Upper lobe of left lung (tissue), 6 donors: ENCODE results near the gene UBTD2. TPM values are rescaled to one million over a fixed set of nuclear protein-coding genes. Genes with fewer than 3 reads are reported as not detected.

Experiments
- ATAC-seq, 2 donors: fragments of 200-7000 bp; cut with Tn5 transposase; one replicate each; pipeline ENCODE4 v1.9.1; 2022; ENCODE audit warnings: mild to moderate bottlenecking in 2 of 2, moderate library complexity in 2 of 2; ENCODE audit not compliant: low FRiP score in 2 of 2
- DNase-seq, 2 donors: peaks; one replicate each; pipeline ENCODE4 v3.0.0-alpha.2; 2019 to 2020
- H3K27ac ChIP-seq, 4 donors: fragments of 200-600 bp; sonication (generic); one replicate each; pipeline ENCODE4 v1.5.1; 2016 to 2019
- H3K27me3 ChIP-seq, 4 donors: fragments of 200-600 bp; sonication (generic); one replicate each; pipeline ENCODE4 v1.5.1; 2017 to 2019
- H3K36me3 ChIP-seq, 4 donors: fragments of 200-600 bp; sonication (generic); one replicate each; pipeline ENCODE4 v1.5.1; 2016 to 2019
- H3K4me1 ChIP-seq, 4 donors: fragments of 200-600 bp; sonication (generic); one replicate each; pipeline ENCODE4 v1.5.1; 2018 to 2019
- H3K4me3 ChIP-seq, 4 donors: fragments of 200-600 bp; sonication (generic); one replicate each; pipeline ENCODE4 v1.5.1; 2017 to 2019; ENCODE audit warnings: mild to moderate bottlenecking in 2 of 4, moderate library complexity in 1 of 4
- H3K9me3 ChIP-seq, 4 donors: fragments of 200-600 bp; sonication (generic); one replicate each; pipeline ENCODE4 v1.5.1; 2018 to 2019
- EP300 ChIP-seq, 4 donors: sonication (generic); formaldehyde crosslinking; IDR thresholded peaks; one replicate each; pipeline ENCODE4 v1.5.1; 2017; ENCODE audit warnings: antibody characterized with exemption in 4 of 4, control low read depth in 2 of 4
- POLR2A ChIP-seq, 4 donors: fragments of 450-650 bp; IDR thresholded peaks; one replicate each; pipeline ENCODE4 v1.5.1; 2016 to 2017; ENCODE audit warnings: antibody characterized with exemption in 4 of 4, mild to moderate bottlenecking in 2 of 4
- POLR2AphosphoS5 ChIP-seq, 2 donors: sonication (generic); formaldehyde crosslinking; IDR thresholded peaks; one replicate each; pipeline ENCODE4 v1.5.1; 2017; ENCODE audit warnings: antibody characterized with exemption in 2 of 2
- WGBS, 2 donors: methylation state at CpG; one replicate each; pipeline ENCODE4 v1.1.5; 2017 to 2018; 5-methylcytosine and 5-hydroxymethylcytosine counted together
- total RNA-seq, 6 donors: library from RNA; depleted of rRNA in 4 of 6; stranded (reverse); fragments of >200 nt in 4 of 6; gene quantifications; one replicate each; pipeline versions ENCODE4 v1.1.0 to v1.2.1, GENCODE V29; 2016 to 2021
- TF ChIP-seq, protein P1 (sequence below), 6 experiments: fragments of 450-650 bp in 4 of 6; fragments of 200-600 bp in 2 of 6; sonication (generic) in 2 of 6; IDR thresholded peaks; one replicate each; pipeline ENCODE4 v1.5.1; 2016 to 2019; ENCODE audit warnings: antibody characterized with exemption in 6 of 6
- donor health status: DM: no; HTN: no; CAD: no; lungs with moderate emphysema.
- donor health status: DM: no; HTN: yes; CAD: no; lungs with severe emphysema.

Gene UBTD2
- total RNA-seq, 6 donors from 2014 or later: 9.4 to 22.3 (median 15.8) TPM

DNA sequence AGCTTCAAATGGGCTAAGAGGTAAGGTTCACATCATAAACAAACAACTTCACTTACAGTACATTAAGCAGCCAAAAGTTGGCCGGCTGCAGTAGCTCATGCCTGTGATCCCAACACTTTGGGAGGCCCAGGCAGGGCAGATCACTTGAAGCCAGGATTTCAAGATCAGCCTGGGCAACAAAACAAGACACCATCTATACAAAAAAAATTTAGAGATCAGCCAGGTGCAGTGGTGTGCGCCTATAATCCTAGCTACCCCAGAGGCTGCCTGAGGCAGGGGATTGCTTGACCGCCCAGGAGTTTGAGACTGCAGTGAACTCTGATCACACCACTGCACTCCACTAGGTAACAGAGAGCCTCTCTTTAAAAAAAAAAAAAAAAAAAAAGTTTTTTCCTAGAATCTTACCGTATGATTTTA lies 16.9 kb downstream of the UBTD2 start:
- peak in 1 of 2 donors; percentile 53 for DNase-seq

DNA sequence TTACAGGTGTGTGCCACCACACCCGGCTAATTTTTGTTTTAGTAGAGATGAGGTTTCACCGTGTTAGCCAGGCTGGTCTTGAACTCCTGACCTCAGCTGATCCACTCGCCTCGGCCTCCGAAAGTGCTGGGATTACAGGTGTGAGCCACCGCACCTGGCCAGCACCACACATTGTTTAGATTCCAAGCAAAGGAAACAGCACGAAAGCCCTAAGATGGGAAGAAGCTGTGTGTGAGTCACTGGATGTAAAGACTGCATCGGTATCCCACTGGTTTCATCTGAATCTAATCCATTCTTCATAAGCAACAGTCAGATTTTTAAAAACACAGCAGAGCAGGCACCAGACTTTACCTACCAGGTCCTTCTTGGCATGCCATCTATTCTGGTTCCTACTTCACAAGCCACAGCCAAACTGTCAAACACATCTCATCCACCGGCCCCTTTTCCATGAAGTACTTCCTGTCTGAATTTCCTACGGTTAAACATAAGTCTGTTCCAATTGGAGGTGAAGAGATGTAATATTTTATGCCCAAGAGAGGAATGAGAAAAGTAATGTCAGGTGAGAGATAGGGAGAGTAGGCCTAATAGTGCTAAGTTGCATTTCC lies 17.4 kb downstream of the UBTD2 start:
- no peak for ATAC-seq

More for the DNA sequence above, 16.9 kb downstream of the UBTD2 start:
- H3K9me3 ChIP-seq: no peaks in the 10 kb centered on the region
- no peaks in the 10 kb centered on the region for H3K27me3 ChIP-seq
- TF ChIP-seq POLR2AphosphoS5 (IDR thresholded peaks at IDR 0.05): no peak
- TF ChIP-seq EP300 (IDR thresholded peaks at IDR 0.05): no peak
- TF ChIP-seq, protein P1, sequence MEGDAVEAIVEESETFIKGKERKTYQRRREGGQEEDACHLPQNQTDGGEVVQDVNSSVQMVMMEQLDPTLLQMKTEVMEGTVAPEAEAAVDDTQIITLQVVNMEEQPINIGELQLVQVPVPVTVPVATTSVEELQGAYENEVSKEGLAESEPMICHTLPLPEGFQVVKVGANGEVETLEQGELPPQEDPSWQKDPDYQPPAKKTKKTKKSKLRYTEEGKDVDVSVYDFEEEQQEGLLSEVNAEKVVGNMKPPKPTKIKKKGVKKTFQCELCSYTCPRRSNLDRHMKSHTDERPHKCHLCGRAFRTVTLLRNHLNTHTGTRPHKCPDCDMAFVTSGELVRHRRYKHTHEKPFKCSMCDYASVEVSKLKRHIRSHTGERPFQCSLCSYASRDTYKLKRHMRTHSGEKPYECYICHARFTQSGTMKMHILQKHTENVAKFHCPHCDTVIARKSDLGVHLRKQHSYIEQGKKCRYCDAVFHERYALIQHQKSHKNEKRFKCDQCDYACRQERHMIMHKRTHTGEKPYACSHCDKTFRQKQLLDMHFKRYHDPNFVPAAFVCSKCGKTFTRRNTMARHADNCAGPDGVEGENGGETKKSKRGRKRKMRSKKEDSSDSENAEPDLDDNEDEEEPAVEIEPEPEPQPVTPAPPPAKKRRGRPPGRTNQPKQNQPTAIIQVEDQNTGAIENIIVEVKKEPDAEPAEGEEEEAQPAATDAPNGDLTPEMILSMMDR (IDR thresholded peaks at IDR 0.05): no peak
- TF ChIP-seq POLR2A (IDR thresholded peaks at IDR 0.05): no peak
- 50% methylated on average over 4 of the region's 4 CpGs for WGBS, 2 donors
- peaks cover 7 to 23% (median 14%) of the 10 kb centered on the region in 4 donors for H3K4me1 ChIP-seq
- no peak overlapping the region for H3K4me3 ChIP-seq
- ATAC-seq: peak in 1 of 2 donors; percentile 75
- H3K36me3 ChIP-seq: no peaks in the 10 kb centered on the region
- peak overlapping the region in 1 of 4 donors; percentile 22 for H3K27ac ChIP-seq

DNA sequence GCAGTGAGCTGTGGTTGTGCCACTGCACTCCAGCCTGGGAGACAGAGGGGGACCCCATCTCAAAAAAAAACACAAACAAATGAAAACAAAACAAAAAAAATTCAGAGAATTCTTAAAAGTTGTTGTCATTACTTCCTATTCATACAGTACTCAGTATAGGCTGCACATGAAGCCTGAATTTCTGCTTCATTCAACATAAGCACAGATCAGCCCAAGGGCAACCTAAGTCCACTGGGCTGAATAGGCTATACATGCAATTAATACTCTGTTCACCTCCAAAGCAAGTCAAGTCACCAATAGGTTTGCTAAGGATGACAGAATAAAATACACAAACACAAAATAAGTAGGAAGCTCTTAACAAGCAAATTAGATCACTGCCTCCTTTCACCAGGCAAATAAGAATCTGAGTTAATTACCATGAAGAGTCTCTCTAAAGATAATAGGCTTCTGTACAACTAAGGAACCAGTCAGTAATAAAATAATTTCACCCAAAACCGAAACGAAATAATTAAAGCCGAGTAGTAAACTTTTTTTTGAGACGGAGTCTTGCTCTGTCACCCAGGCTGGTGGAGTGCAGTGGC lies 18.7 kb downstream of the UBTD2 start:
- H3K27me3 ChIP-seq: no peaks in the 10 kb centered on the region
- no peak overlapping the region for H3K4me3 ChIP-seq
- no peaks in the 10 kb centered on the region for H3K36me3 ChIP-seq
- TF ChIP-seq POLR2A (IDR thresholded peaks at IDR 0.05) (no peak), POLR2AphosphoS5 (IDR thresholded peaks at IDR 0.05) (no peak), EP300 (IDR thresholded peaks at IDR 0.05) (no peak)
- TF ChIP-seq, protein P1 (IDR thresholded peaks at IDR 0.05): no peak
- peaks cover 13 to 24% (median 22%) of the 10 kb centered on the region in 4 donors for H3K4me1 ChIP-seq
- 93 to 95% methylated on average over 4 of the region's 4 CpGs for WGBS, 2 donors
- H3K27ac ChIP-seq: no peak overlapping the region
- H3K9me3 ChIP-seq: no peaks in the 10 kb centered on the region
- DNase-seq (no peak), ATAC-seq (no peak)

More for the DNA sequence above, 17.4 kb downstream of the UBTD2 start:
- H3K4me3 ChIP-seq: no peak overlapping the region
- 61 to 76% methylated on average over 10 of the region's 10 CpGs for WGBS, 2 donors
- no peaks in the 10 kb centered on the region for H3K27me3 ChIP-seq
- H3K4me1 ChIP-seq: peaks cover 8 to 23% (median 19%) of the 10 kb centered on the region in 4 donors
- no peak for DNase-seq
- peak overlapping the region in 2 of 4 donors; percentile 7 to 22 for H3K27ac ChIP-seq
- no peaks in the 10 kb centered on the region for H3K9me3 ChIP-seq
- H3K36me3 ChIP-seq: no peaks in the 10 kb centered on the region
- TF ChIP-seq POLR2AphosphoS5 (IDR thresholded peaks at IDR 0.05) (no peak), EP300 (IDR thresholded peaks at IDR 0.05) (no peak), POLR2A (IDR thresholded peaks at IDR 0.05) (no peak)
- TF ChIP-seq, protein P1 (IDR thresholded peaks at IDR 0.05): no peak

DNA sequence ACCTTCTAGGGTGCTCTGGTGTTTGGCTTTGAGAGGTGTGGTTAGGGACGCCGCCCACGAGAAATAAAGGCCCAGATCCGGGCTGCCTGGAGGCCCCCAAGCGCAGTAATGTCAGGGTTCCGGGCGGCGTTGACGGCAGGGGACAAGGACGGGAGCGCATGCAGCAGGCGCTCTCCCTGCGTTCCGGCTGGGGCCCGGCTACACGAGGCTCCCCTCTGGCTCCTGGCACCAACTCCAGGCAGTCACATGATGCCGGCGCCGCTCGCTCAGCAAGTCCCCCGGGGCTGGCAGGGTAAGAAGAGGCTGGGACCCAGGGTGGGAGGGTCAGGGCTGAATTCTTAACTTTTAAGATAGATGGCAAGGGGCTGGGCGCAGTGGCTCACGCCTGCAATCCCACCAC lies 28.1 kb downstream of the UBTD2 start:
- ATAC-seq (no peak), DNase-seq (peak in 1 of 2 donors; percentile 74)
- H3K27ac ChIP-seq: no peak overlapping the region
- WGBS, 2 donors: 97 to 99% methylated on average over 22 to 23 of the region's 23 CpGs
- H3K4me1 ChIP-seq: peaks cover 0 to 9% (median 0%) of the 10 kb centered on the region in 4 donors
- H3K36me3 ChIP-seq: peaks cover 0 to 9% (median 7%) of the 10 kb centered on the region in 4 donors
- H3K4me3 ChIP-seq: no peak overlapping the region
- peaks cover 0 to 17% (median 8%) of the 10 kb centered on the region in 4 donors for H3K9me3 ChIP-seq
- H3K27me3 ChIP-seq: no peaks in the 10 kb centered on the region
- TF ChIP-seq EP300 (IDR thresholded peaks at IDR 0.05): no peak

DNA sequence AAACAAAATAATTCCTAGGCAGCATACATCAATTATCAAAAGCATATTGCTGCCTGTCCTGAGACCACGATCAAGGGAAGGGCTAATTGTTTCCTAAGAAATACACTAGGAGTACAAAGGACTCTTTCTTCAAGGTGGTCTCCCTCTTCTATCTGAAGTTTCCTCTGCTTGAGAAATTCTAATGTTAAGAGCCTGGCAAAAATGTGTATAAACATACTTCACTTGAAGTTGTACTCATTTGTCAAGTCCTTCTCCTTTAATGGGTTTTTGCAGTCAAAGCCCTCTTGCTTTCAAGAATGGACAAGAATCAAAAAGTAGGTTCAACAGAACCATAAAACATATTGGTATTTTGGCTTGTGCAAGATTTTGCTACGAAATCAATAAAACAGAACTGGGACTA lies 31.1 kb downstream of the UBTD2 start:
- Histone ChIP-seq H3K27me3 (no peaks in the 10 kb centered on the region), H3K27ac (no peak overlapping the region), H3K9me3 (peaks cover 0 to 17% (median 8%) of the 10 kb centered on the region in 4 donors), H3K36me3 (peaks cover 0 to 9% (median 7%) of the 10 kb centered on the region in 4 donors), H3K4me1 (peaks cover 0 to 9% (median 0%) of the 10 kb centered on the region in 4 donors), H3K4me3 (no peak overlapping the region)
- TF ChIP-seq POLR2AphosphoS5 (IDR thresholded peaks at IDR 0.05) (no peak), POLR2A (IDR thresholded peaks at IDR 0.05) (no peak), EP300 (IDR thresholded peaks at IDR 0.05) (no peak)
- TF ChIP-seq, protein P1 (IDR thresholded peaks at IDR 0.05): no peak
- 67 to 78% methylated on average over 2 of the region's 2 CpGs for WGBS, 2 donors
- DNase-seq (no peak), ATAC-seq (no peak)
